ENCODE measurements around the gene PCIF1. TPM values are rescaled to one million over a fixed set of nuclear protein-coding genes. Genes with fewer than 3 reads are reported as not detected.
A peak's percentile ranks its signal among the peaks of the same experiment; 100 is the strongest.

PCIF1 gene
- total and polyA plus RNA-seq, 9 of the 15 experiments (the other 6 are each of a cell fraction or from before 2014, with no cell fraction given): 5.8 to 29.4 (median 11.3) TPM

GRCh38 chr20:45971675-45972499, 37.4 kb downstream of the PCIF1 start, which contains the start of gene ZNF335 (continued):
- TF ChIP-seq ZMIZ1 (IDR thresholded peaks at IDR 0.05; ENCODE audit: low read depth in 2 of 2, low read length in 2 of 2) (peak in 1 of 2 experiments; percentile 67; a peak in 2 of 4 replicates), WHSC1 (IDR thresholded peaks at IDR 0.05; ENCODE audit: low read length) (no peak), CBX1 (IDR thresholded peaks at IDR 0.05; ENCODE audit: low read depth) (peak; percentile 83; the same call in 1 of the 2 replicates), ARID1B (IDR thresholded peaks at IDR 0.05) (peak; percentile 71), POLR2G (IDR thresholded peaks at IDR 0.05; ENCODE audit: low read depth, low read length) (peak; percentile 86), ZNF263 (CRISPR knock-in tag; IDR thresholded peaks at IDR 0.05; ENCODE audit: borderline replicate concordance) (0 out of 2 replicates have a peak, but pooled peaks have one; percentile 25), TFE3 (CRISPR knock-in tag; IDR thresholded peaks at IDR 0.05) (no peak), RBM25 (IDR thresholded peaks at IDR 0.05; ENCODE audit: low read depth, low read length, severe bottlenecking) (no peak), NR0B1 (IDR thresholded peaks at IDR 0.05; ENCODE audit: partially characterized antibody) (no peak), HMG20B (CRISPR knock-in tag; IDR thresholded peaks at IDR 0.05) (no peak), MEF2D (tag; conservative IDR thresholded peaks at IDR 0.05; ENCODE audit: low read depth) (peak; percentile 62; the same call in 1 of the 2 replicates), ARNT (IDR thresholded peaks at IDR 0.05) (peak; percentile 97 to 99), HOXB6 (CRISPR knock-in tag; IDR thresholded peaks at IDR 0.05; ENCODE audit: borderline replicate concordance) (0 out of 2 replicates have a peak, but pooled peaks have one; percentile 38), ZNF449 (CRISPR knock-in tag; IDR thresholded peaks at IDR 0.05) (peak; percentile 82; the same call in 1 of the 2 replicates)

All from K562 (cell line).